GM12878 (cell line): Measurements from ENCODE around the gene HERPUD2. TPM values are rescaled to one million over a fixed set of nuclear protein-coding genes. Genes with fewer than 3 reads are reported as not detected.

Source experiments
- ATAC-seq: fragments of 200-7000 bp; cut with Tn5 transposase; 3 replicates; pipeline ENCODE4 v1.9.1; 2020; ENCODE audit warnings: mild to moderate bottlenecking, moderate library complexity
- BruUV-seq: library from RNA; stranded (reverse); fragments of 400-500 nt; replicated peaks from 2 replicates; lab custom pipeline; 2021; lab: Mats Ljungman, UMichigan
- CTCF ChIA-PET: fragments of 300-600 bp; sonication (Branson Sonifier 250); formaldehyde crosslinking; extraction: SDS; loops from one replicate; lab custom pipeline; 2021; ENCODE audit warnings: inconsistent platforms; lab: Yijun Ruan, JAX
- POLR2A ChIA-PET: fragments of 350-600 bp; formaldehyde crosslinking; extraction: SDS; loops from one replicate; lab custom pipeline; 2021; ENCODE audit warnings: inconsistent platforms; lab: Charles Lee
- RAD21 ChIA-PET: fragments of 300-600 bp; sonication (Branson Sonifier 250); formaldehyde crosslinking; loops from one replicate; lab custom pipeline; 2023; ENCODE audit warnings: antibody characterized with exemption; ENCODE audit not compliant: unreplicated experiment; lab: Charles Lee
- SMC1A ChIA-PET: fragments of 300-600 bp; sonication (Branson Sonifier 250); formaldehyde crosslinking; loops from one replicate; lab custom pipeline; 2023; ENCODE audit not compliant: unreplicated experiment, uncharacterized antibody; lab: Charles Lee
- DNase-seq: peaks from one replicate; pipeline ENCODE4 v3.0.0-alpha.2; 2011; ENCODE audit warnings: low read depth, low spot score
- FAIRE-seq: peaks from 3 replicates; lab custom pipeline; 2011; peaks lifted over from hg19 to GRCh38; lab: Jason Lieb, UNC
- H2AFZ ChIP-seq: 2 replicates; pipeline ENCODE4 v1.6.0; 2011; ENCODE audit warnings: low read depth, low read length, control low read depth; ENCODE audit not compliant: control insufficient read depth
- H3K27ac ChIP-seq: 2 replicates; pipeline ENCODE4 v1.5.1; 2011; ENCODE audit warnings: control low read depth; ENCODE audit not compliant: control insufficient read depth, insufficient read depth
- H3K27me3 ChIP-seq, 2 experiments: replicated peaks in 1 of 2; 2 replicates each; pipeline versions ENCODE4 v1.6.0 to v1.6.1; 2011; ENCODE audit warnings: low read length in 1 of 2; ENCODE audit not compliant: control insufficient read depth in 2 of 2, insufficient read depth in 2 of 2
- H3K36me3 ChIP-seq, 2 experiments: 2 replicates each; pipeline ENCODE4 v1.5.1; 2011; ENCODE audit warnings: low read length in 1 of 2; ENCODE audit not compliant: control insufficient read depth in 2 of 2, insufficient read depth in 2 of 2
- H3K4me1 ChIP-seq: 2 replicates; pipeline ENCODE4 v1.6.1; 2011; ENCODE audit warnings: mild to moderate bottlenecking, low read length, moderate library complexity, mixed read lengths; ENCODE audit not compliant: control insufficient read depth, insufficient read depth
- H3K4me2 ChIP-seq: 2 replicates; pipeline ENCODE4 v1.6.0; 2011; ENCODE audit warnings: control low read depth; ENCODE audit not compliant: control insufficient read depth, insufficient read depth
- H3K4me3 ChIP-seq: fragments of 200-600 bp; sonication (generic); 2 replicates; pipeline ENCODE4 v1.5.1; 2016
- H3K79me2 ChIP-seq: 2 replicates; pipeline ENCODE4 v1.6.0; 2011; ENCODE audit warnings: low read length; ENCODE audit not compliant: control insufficient read depth, insufficient read depth
- H3K9ac ChIP-seq: 2 replicates; pipeline ENCODE4 v1.8.0; 2011; ENCODE audit warnings: low read length, control low read depth, mixed read lengths; ENCODE audit not compliant: control insufficient read depth, insufficient read depth
- H3K9me3 ChIP-seq: replicated peaks from 3 replicates; pipeline ENCODE4 v1.5.1; 2011; ENCODE audit warnings: mild to moderate bottlenecking, low read length; ENCODE audit not compliant: control insufficient read depth, insufficient read depth
- H4K20me1 ChIP-seq: 2 replicates; pipeline ENCODE4 v1.6.0; 2011; ENCODE audit not compliant: control insufficient read depth, insufficient read depth
- ASH2L ChIP-seq: fragments of 300-600, 200-600 bp; sonication (generic); IDR thresholded peaks from 2 replicates; pipeline ENCODE4 v1.6.1; 2017; ENCODE audit warnings: low read depth, mild to moderate bottlenecking, borderline replicate concordance
- CBX5 ChIP-seq: sonication (generic); IDR thresholded peaks from 2 replicates; pipeline ENCODE4 v1.6.1; 2016; ENCODE audit warnings: low read depth, moderate library complexity, mild to moderate bottlenecking, inconsistent platforms
- CHD1 ChIP-seq: IDR thresholded peaks from 2 replicates; pipeline ENCODE4 v1.6.1; 2012; ENCODE audit warnings: low read depth, low read length, improper control_type of control experiment
- FOXM1 ChIP-seq: IDR thresholded peaks from 2 replicates; pipeline ENCODE4 v1.6.1; 2012; ENCODE audit warnings: low read depth, mild to moderate bottlenecking, inconsistent platforms, low read length, moderate library complexity
- HDAC2 ChIP-seq: fragments of 200-600 bp; sonication (generic); IDR thresholded peaks from 2 replicates; pipeline ENCODE4 v1.6.1; 2017
- IRF3 ChIP-seq: fragments of 450-650 bp; IDR thresholded peaks from 2 replicates; pipeline ENCODE4 v1.6.1; 2014; ENCODE audit warnings: mild to moderate bottlenecking
- JUNB ChIP-seq: IDR thresholded peaks from 2 replicates; pipeline ENCODE4 v1.6.1; 2016; ENCODE audit warnings: antibody characterized with exemption, mild to moderate bottlenecking
- KDM1A ChIP-seq: fragments of 200-600 bp; sonication (generic); IDR thresholded peaks from 2 replicates; pipeline ENCODE4 v1.6.1; 2016; ENCODE audit warnings: borderline replicate concordance
- NR2C1 ChIP-seq: fragments of 450-650 bp; IDR thresholded peaks from 2 replicates; pipeline ENCODE4 v1.6.1; 2017; ENCODE audit warnings: antibody characterized with exemption, mild to moderate bottlenecking, moderate library complexity
- NR2F1 ChIP-seq: fragments of 450-650 bp; conservative IDR thresholded peaks from 2 replicates; pipeline ENCODE4 v1.6.1; 2017; ENCODE audit warnings: mild to moderate bottlenecking
- RAD21 ChIP-seq: IDR thresholded peaks from 2 replicates; pipeline ENCODE4 v1.6.1; 2011; ENCODE audit warnings: mild to moderate bottlenecking, low read depth, low read length, moderate library complexity; ENCODE audit not compliant: insufficient read depth
- RBBP5 ChIP-seq: fragments of 200-600 bp; sonication (generic); conservative IDR thresholded peaks from 2 replicates; pipeline ENCODE4 v1.6.1; 2016
- RFX5 ChIP-seq: IDR thresholded peaks from 2 replicates; pipeline ENCODE4 v1.6.1; 2011; ENCODE audit warnings: low read depth, low read length, improper control_type of control experiment
- WGBS: methylation state at CpG from one replicate; pipeline ENCODE4 v1.1.6; 2016; ENCODE audit warnings: low lambda C conversion rate; ENCODE audit not compliant: insufficient replicate concordance, insufficient coverage; ENCODE audit errors: missing lambda C conversion rate; 5-methylcytosine and 5-hydroxymethylcytosine counted together
- in situ Hi-C: fragments of 300-500 bp; cut with MboI; formaldehyde crosslinking; loops from 9 replicates; pipeline ENCODE4 v1.14.3; 2018; ENCODE audit warnings: mixed read lengths
- intact Hi-C: fragments of 100-400 bp; cut with micrococcal nuclease; formaldehyde crosslinking; loops from one replicate; pipeline ENCODE4 v1.14.2; 2022; ENCODE audit not compliant: unreplicated experiment
- polyA plus RNA-seq, 11 experiments: library from polyadenylated mRNA; depleted of rRNA in 4 of 11; unstranded in 6 of 11; stranded (reverse) in 5 of 11; fragments of >200 nt; fragmentation: Nextera tagmentation in 4 of 11; fragmentation: Illumina TruSeq in 1 of 11; extraction: Ambion mirVana in 4 of 11; extraction: Trizol in 1 of 11; gene quantifications; 1 replicate in 1 of 11; 2 replicates in 10 of 11; pipeline versions ENCODE4 v1.2.1 to v1.2.3, GENCODE V29; 2011 to 2016; ENCODE audit warnings: inconsistent platforms in 2 of 11, missing spikeins in 2 of 11, low read depth in 1 of 11
- total RNA-seq, 4 experiments: library from RNA; depleted of rRNA in 3 of 4; stranded (reverse); fragments of >200 nt in 3 of 4; fragmentation: Illumina TruSeq in 1 of 4; extraction: Trizol in 1 of 4; gene quantifications; 2 replicates each; pipeline versions ENCODE4 v1.2.1 to v1.2.3, GENCODE V29; 2013 to 2021

The HERPUD2 gene
- total and polyA plus RNA-seq, 10 of the 15 experiments (the other 5 are each of a cell fraction or from before 2014, with no cell fraction given), result 4.7 to 69.6 (median 13.9) TPM

- Histone ChIP-seq H3K9me3 (no peaks in the 10 kb centered on the region; the same call in 2 of the 3 replicates), H3K4me1 (peaks cover 15% of the 10 kb centered on the region), H3K27ac (no peak overlapping the region), H3K27me3 (no peaks in the 10 kb centered on the region), H3K9ac (no peak overlapping the region), H3K4me3 (no peak overlapping the region), H2AFZ (no peak overlapping the region), H3K4me2 (no peak overlapping the region), H3K79me2 (no peaks in the 10 kb centered on the region), H4K20me1 (no peaks in the 10 kb centered on the region), H3K36me3 (no peaks in the 10 kb centered on the region)
- POLR2A ChIA-PET, result interaction anchor here (0.6 kb wide), 1 partner anchor 60 kb away, joined by 3 read pairs; no protein-coding TSS in a partner anchor
- in situ Hi-C loops, result no loop called here
- DNase-seq (no peak), FAIRE-seq (no peak), ATAC-seq (no peak)
- SMC1A ChIA-PET, result interaction anchor here (0.9 to 16.1 kb wide), 2 partner anchors 9 to 190 kb away, joined by 3 to 337 read pairs; no protein-coding TSS in a partner anchor
- TF ChIP-seq CHD1 (no peak), KDM1A (no peak), RBBP5 (no peak), RFX5 (no peak), ASH2L (no peak)
- RAD21 ChIA-PET, result interaction anchor here (1.0 to 7.3 kb wide), 2 partner anchors 11 to 189 kb away, joined by 3 to 96 read pairs; no protein-coding TSS in a partner anchor
- intact Hi-C loops, result no loop called here
- CTCF ChIA-PET, result interaction anchor here (12.1 kb wide), 1 partner anchor 9 kb away, joined by 211 read pairs; no protein-coding TSS in a partner anchor
- 94% methylated on average over 6 of the region's 6 CpGs for WGBS
- no TSS peak for BruUV-seq
Observed at GRCh38 chr7:35717516-35717915, 22.6 kb upstream of the HERPUD2 start.

GRCh38 chr7:35717013-35717412 lies 22.1 kb upstream of the HERPUD2 start:
- Histone ChIP-seq H3K4me1 (peaks cover 10% of the 10 kb centered on the region), H3K4me2 (no peak overlapping the region), H3K9ac (no peak overlapping the region), H3K79me2 (no peaks in the 10 kb centered on the region), H3K9me3 (no peaks in the 10 kb centered on the region), H2AFZ (no peak overlapping the region), H3K27me3 (no peaks in the 10 kb centered on the region), H4K20me1 (no peaks in the 10 kb centered on the region), H3K36me3 (no peaks in the 10 kb centered on the region), H3K27ac (no peak overlapping the region), H3K4me3 (no peak overlapping the region)
- SMC1A ChIA-PET, result interaction anchor here (0.8 to 16.1 kb wide), 3 partner anchors 10 to 190 kb away, joined by 3 to 337 read pairs (median 3); no protein-coding TSS in a partner anchor
- TF ChIP-seq FOXM1 (no peak), RAD21 (no peak), IRF3 (no peak), CBX5 (no peak), NR2F1 (no peak), NR2C1 (no peak), HDAC2 (no peak), JUNB (no peak)
- in situ Hi-C loops, result no loop called here
- POLR2A ChIA-PET, result interaction anchor here (0.6 kb wide), 2 partner anchors 12 to 60 kb away, joined by 3 read pairs; no protein-coding TSS in a partner anchor
- ATAC-seq, result no peak
- DNase-seq, result no peak
- RAD21 ChIA-PET, result interaction anchor here (0.6 to 7.3 kb wide), 3 partner anchors 11 to 190 kb away, joined by 3 to 96 read pairs (median 3); no protein-coding TSS in a partner anchor
- no TSS peak for BruUV-seq
- intact Hi-C loops, result no loop called here
- CTCF ChIA-PET, result interaction anchor here (1.6 to 12.1 kb wide), 2 partner anchors 10 to 190 kb away, joined by 6 to 211 read pairs; no protein-coding TSS in a partner anchor
- 35% methylated on average over 1 of the region's 1 CpG for WGBS
- no peak for FAIRE-seq
